GM12878 (cell line): ENCODE data around the gene CCDC81. TPM values are rescaled to one million over a fixed set of nuclear protein-coding genes. Genes with fewer than 3 reads are reported as not detected.

Experiments
- ATAC-seq: fragments of 200-7000 bp; cut with Tn5 transposase; 3 replicates; pipeline ENCODE4 v1.9.1; 2020; ENCODE audit warnings: mild to moderate bottlenecking, moderate library complexity
- BruUV-seq: library from RNA; stranded (reverse); fragments of 400-500 nt; replicated peaks from 2 replicates; lab custom pipeline; 2021; lab: Mats Ljungman, UMichigan
- CTCF ChIA-PET: fragments of 300-600 bp; sonication (Branson Sonifier 250); formaldehyde crosslinking; extraction: SDS; loops from one replicate; lab custom pipeline; 2021; ENCODE audit warnings: inconsistent platforms; lab: Yijun Ruan, JAX
- POLR2A ChIA-PET: fragments of 350-600 bp; formaldehyde crosslinking; extraction: SDS; loops from one replicate; lab custom pipeline; 2021; ENCODE audit warnings: inconsistent platforms; lab: Charles Lee
- RAD21 ChIA-PET: fragments of 300-600 bp; sonication (Branson Sonifier 250); formaldehyde crosslinking; loops from one replicate; lab custom pipeline; 2023; ENCODE audit warnings: antibody characterized with exemption; ENCODE audit not compliant: unreplicated experiment; lab: Charles Lee
- SMC1A ChIA-PET: fragments of 300-600 bp; sonication (Branson Sonifier 250); formaldehyde crosslinking; loops from one replicate; lab custom pipeline; 2023; ENCODE audit not compliant: unreplicated experiment, uncharacterized antibody; lab: Charles Lee
- DNase-seq: peaks from one replicate; pipeline ENCODE4 v3.0.0-alpha.2; 2011; ENCODE audit warnings: low read depth, low spot score
- FAIRE-seq: peaks from 3 replicates; lab custom pipeline; 2011; peaks lifted over from hg19 to GRCh38; lab: Jason Lieb, UNC
- H2AFZ ChIP-seq: 2 replicates; pipeline ENCODE4 v1.6.0; 2011; ENCODE audit warnings: low read depth, low read length, control low read depth; ENCODE audit not compliant: control insufficient read depth
- H3K27ac ChIP-seq: 2 replicates; pipeline ENCODE4 v1.5.1; 2011; ENCODE audit warnings: control low read depth; ENCODE audit not compliant: control insufficient read depth, insufficient read depth
- H3K27me3 ChIP-seq, 2 experiments: replicated peaks in 1 of 2; 2 replicates each; pipeline versions ENCODE4 v1.6.0 to v1.6.1; 2011; ENCODE audit warnings: low read length in 1 of 2; ENCODE audit not compliant: control insufficient read depth in 2 of 2, insufficient read depth in 2 of 2
- H3K36me3 ChIP-seq, 2 experiments: 2 replicates each; pipeline ENCODE4 v1.5.1; 2011; ENCODE audit warnings: low read length in 1 of 2; ENCODE audit not compliant: control insufficient read depth in 2 of 2, insufficient read depth in 2 of 2
- H3K4me1 ChIP-seq: 2 replicates; pipeline ENCODE4 v1.6.1; 2011; ENCODE audit warnings: mild to moderate bottlenecking, low read length, moderate library complexity, mixed read lengths; ENCODE audit not compliant: control insufficient read depth, insufficient read depth
- H3K4me2 ChIP-seq: 2 replicates; pipeline ENCODE4 v1.6.0; 2011; ENCODE audit warnings: control low read depth; ENCODE audit not compliant: control insufficient read depth, insufficient read depth
- H3K4me3 ChIP-seq: fragments of 200-600 bp; sonication (generic); 2 replicates; pipeline ENCODE4 v1.5.1; 2016
- H3K79me2 ChIP-seq: 2 replicates; pipeline ENCODE4 v1.6.0; 2011; ENCODE audit warnings: low read length; ENCODE audit not compliant: control insufficient read depth, insufficient read depth
- H3K9ac ChIP-seq: 2 replicates; pipeline ENCODE4 v1.8.0; 2011; ENCODE audit warnings: low read length, control low read depth, mixed read lengths; ENCODE audit not compliant: control insufficient read depth, insufficient read depth
- H3K9me3 ChIP-seq: replicated peaks from 3 replicates; pipeline ENCODE4 v1.5.1; 2011; ENCODE audit warnings: mild to moderate bottlenecking, low read length; ENCODE audit not compliant: control insufficient read depth, insufficient read depth
- H4K20me1 ChIP-seq: 2 replicates; pipeline ENCODE4 v1.6.0; 2011; ENCODE audit not compliant: control insufficient read depth, insufficient read depth
- ETV6 ChIP-seq, 2 experiments: fragments of 450-650 bp in 1 of 2; IDR thresholded peaks in 1 of 2; conservative IDR thresholded peaks in 1 of 2; 2 replicates each; pipeline ENCODE4 v1.6.1; 2014; ENCODE audit warnings: antibody characterized with exemption in 1 of 2, borderline replicate concordance in 1 of 2, low read depth in 1 of 2, mild to moderate bottlenecking in 1 of 2, moderate library complexity in 1 of 2
- FOXK2 ChIP-seq: fragments of 450-650 bp; IDR thresholded peaks from 2 replicates; pipeline ENCODE4 v1.6.1; 2017; ENCODE audit warnings: mild to moderate bottlenecking, moderate library complexity
- FOXM1 ChIP-seq: IDR thresholded peaks from 2 replicates; pipeline ENCODE4 v1.6.1; 2012; ENCODE audit warnings: low read depth, mild to moderate bottlenecking, inconsistent platforms, low read length, moderate library complexity
- JUNB ChIP-seq: IDR thresholded peaks from 2 replicates; pipeline ENCODE4 v1.6.1; 2016; ENCODE audit warnings: antibody characterized with exemption, mild to moderate bottlenecking
- RUNX3 ChIP-seq: IDR thresholded peaks from 2 replicates; pipeline ENCODE4 v1.6.1; 2012; ENCODE audit warnings: low read length, inconsistent platforms
- SREBF1 ChIP-seq: IDR thresholded peaks from 2 replicates; pipeline ENCODE4 v1.6.1; 2012; ENCODE audit warnings: mild to moderate bottlenecking, low read length
- WGBS: methylation state at CpG from one replicate; pipeline ENCODE4 v1.1.6; 2016; ENCODE audit warnings: low lambda C conversion rate; ENCODE audit not compliant: insufficient replicate concordance, insufficient coverage; ENCODE audit errors: missing lambda C conversion rate; 5-methylcytosine and 5-hydroxymethylcytosine counted together
- in situ Hi-C: fragments of 300-500 bp; cut with MboI; formaldehyde crosslinking; loops from 9 replicates; pipeline ENCODE4 v1.14.3; 2018; ENCODE audit warnings: mixed read lengths
- intact Hi-C: fragments of 100-400 bp; cut with micrococcal nuclease; formaldehyde crosslinking; loops from one replicate; pipeline ENCODE4 v1.14.2; 2022; ENCODE audit not compliant: unreplicated experiment
- polyA plus RNA-seq, 11 experiments: library from polyadenylated mRNA; depleted of rRNA in 4 of 11; unstranded in 6 of 11; stranded (reverse) in 5 of 11; fragments of >200 nt; fragmentation: Nextera tagmentation in 4 of 11; fragmentation: Illumina TruSeq in 1 of 11; extraction: Ambion mirVana in 4 of 11; extraction: Trizol in 1 of 11; gene quantifications; 1 replicate in 1 of 11; 2 replicates in 10 of 11; pipeline versions ENCODE4 v1.2.1 to v1.2.3, GENCODE V29; 2011 to 2016; ENCODE audit warnings: inconsistent platforms in 2 of 11, missing spikeins in 2 of 11, low read depth in 1 of 11
- total RNA-seq, 4 experiments: library from RNA; depleted of rRNA in 3 of 4; stranded (reverse); fragments of >200 nt in 3 of 4; fragmentation: Illumina TruSeq in 1 of 4; extraction: Trizol in 1 of 4; gene quantifications; 2 replicates each; pipeline versions ENCODE4 v1.2.1 to v1.2.3, GENCODE V29; 2013 to 2021

The CCDC81 gene
- total and polyA plus RNA-seq, 10 of the 15 experiments (the other 5 are each of a cell fraction or from before 2014, with no cell fraction given) = 0.06 to 0.53 (median 0.22) TPM

- 9% methylated on average over 3 of the region's 3 CpGs for WGBS
- ChIA-PET RAD21 (interaction anchor here (1.2 kb wide), 1 partner anchor 161 kb away, joined by 4 read pairs; no protein-coding TSS in a partner anchor), CTCF (interaction anchor here (0.8 to 2.1 kb wide), 3 partner anchors 9 to 375 kb away, joined by 3 to 9 read pairs (median 4); no protein-coding TSS in a partner anchor), POLR2A (interaction anchor here (0.6 kb wide), 2 partner anchors 836 to 988 kb away, joined by 3 read pairs; no protein-coding TSS in a partner anchor), SMC1A (interaction anchor here (0.7 to 1.9 kb wide), 6 partner anchors 13 to 423 kb away, joined by 3 to 5 read pairs (median 3); no protein-coding TSS in a partner anchor)
- no peak overlapping the region for H3K27ac ChIP-seq
- H3K9me3 ChIP-seq = no peaks in the 10 kb centered on the region
- in situ Hi-C loops (no loop called here), intact Hi-C loops (no loop called here)
- DNase-seq (no peak), FAIRE-seq (no peak), ATAC-seq (no peak)
- TF ChIP-seq ETV6 (conservative IDR thresholded peaks at IDR 0.05 in 1 of 2, IDR thresholded peaks at IDR 0.05 in 1 of 2; ENCODE audit: borderline replicate concordance in 1 of 2, low read depth in 1 of 2) (no peak), SREBF1 (no peak), FOXM1 (no peak), FOXK2 (no peak), RUNX3 (peak; percentile 52), JUNB (no peak)
- no TSS peak for BruUV-seq
- no peak overlapping the region for H3K4me2 ChIP-seq
- H3K36me3 ChIP-seq = no peaks in the 10 kb centered on the region
- no peaks in the 10 kb centered on the region for H3K27me3 ChIP-seq
- H3K4me3 ChIP-seq = no peak overlapping the region
- no peaks in the 10 kb centered on the region for H4K20me1 ChIP-seq
- H3K79me2 ChIP-seq = no peaks in the 10 kb centered on the region
- peaks cover 11% of the 10 kb centered on the region for H3K4me1 ChIP-seq
- H3K9ac ChIP-seq = no peak overlapping the region
- no peak overlapping the region for H2AFZ ChIP-seq
These were observed 73.2 kb downstream of the CCDC81 start for GRCh38 chr11:86447763-86448480.
